ENCODE results near the gene RGS7.
"Not testable (repeated sequence)": the region's sequence is repeated elsewhere in the genome, so short reads cannot be mapped to it uniquely, and the experiment has no call there.

The RGS7 gene

GRCh38 chr1:240762471-240762987, 594.5 kb downstream of the RGS7 start:
- DNase-seq, result not testable (repeated sequence)

DNA sequence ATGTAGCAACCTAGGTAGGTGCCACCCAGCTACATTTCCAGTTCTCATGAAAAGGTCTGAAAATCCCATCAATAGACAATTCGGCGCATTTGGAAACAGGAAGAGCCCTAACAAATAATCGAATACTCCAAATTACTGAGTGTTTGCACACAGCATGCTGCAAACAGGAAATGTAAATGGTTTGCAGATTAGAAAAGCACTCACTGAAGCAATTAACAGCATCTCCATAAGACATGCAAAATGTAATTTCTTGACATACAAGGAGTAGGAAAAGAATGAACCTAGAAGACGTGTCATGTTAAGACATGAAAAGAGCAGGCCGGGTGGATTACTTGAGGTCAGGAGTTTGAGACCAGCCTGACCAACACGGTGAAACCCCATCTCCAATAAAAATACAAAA, 598.2 kb downstream of the RGS7 start:
- not testable (repeated sequence) for DNase-seq

GRCh38 chr1:240758296-240758695, 598.7 kb downstream of the RGS7 start:
- DNase-seq, result no peak

DNA sequence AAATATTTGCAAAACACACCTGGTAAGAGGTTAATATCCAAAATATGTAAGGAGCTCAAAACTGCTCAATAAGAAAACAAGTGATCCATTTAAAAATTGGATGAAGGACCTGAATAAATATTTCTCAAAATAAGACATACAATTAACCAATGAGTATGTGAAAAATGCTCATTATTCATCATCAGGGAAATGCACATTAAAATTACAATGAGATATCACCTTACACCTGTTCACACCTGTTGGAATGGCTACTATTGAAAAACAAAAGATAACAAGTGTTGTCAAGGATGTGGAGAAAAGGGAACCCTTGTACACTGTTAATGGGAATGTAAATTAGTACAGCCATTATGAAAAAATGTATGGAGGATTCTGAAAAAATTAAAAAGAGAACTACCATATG, 609.1 kb downstream of the RGS7 start:
- no peak for DNase-seq

DNA sequence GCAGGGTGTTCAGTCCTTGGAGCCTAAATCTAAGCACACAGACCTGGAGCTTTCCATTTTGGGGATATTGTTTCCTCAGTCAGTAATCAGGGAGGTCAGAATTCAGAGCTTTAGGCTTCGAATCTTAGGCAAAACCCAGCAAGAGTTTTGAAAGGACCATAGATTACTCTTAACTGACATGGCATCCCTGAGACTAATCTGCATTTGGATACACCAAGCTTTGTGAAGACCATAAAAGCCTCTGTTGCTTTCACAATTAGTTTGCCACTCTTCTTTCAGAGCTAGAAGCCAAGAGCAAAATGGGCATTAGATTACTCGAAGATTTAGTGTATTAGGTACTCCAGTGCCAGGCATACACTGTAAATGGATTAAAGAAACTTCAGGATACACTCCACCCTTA, 613.3 kb downstream of the RGS7 start:
- DNase-seq, result no peak

DNA sequence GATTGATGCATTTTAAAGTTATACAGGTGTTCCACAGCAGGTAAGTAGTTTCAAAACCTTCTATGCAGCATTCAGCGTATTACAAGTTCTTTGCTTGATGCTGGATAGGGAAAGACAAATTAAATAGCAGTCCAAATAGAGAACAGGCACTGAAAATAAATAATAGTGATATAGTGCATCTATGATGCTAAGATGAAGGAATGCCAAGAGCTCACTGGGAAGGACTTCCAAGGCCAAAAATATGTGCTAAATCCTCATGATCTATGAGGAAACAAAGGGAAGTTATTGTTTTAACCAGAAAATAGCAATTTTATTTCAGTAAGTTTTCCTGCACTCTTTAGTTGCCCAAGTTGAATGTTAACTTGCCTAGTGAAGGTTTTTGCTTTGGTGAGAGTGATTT, 617.3 kb downstream of the RGS7 start:
- DNase-seq, result no peak

GRCh38 chr1:240739139-240739538, 617.9 kb downstream of the RGS7 start:
- DNase-seq, result no peak

DNA sequence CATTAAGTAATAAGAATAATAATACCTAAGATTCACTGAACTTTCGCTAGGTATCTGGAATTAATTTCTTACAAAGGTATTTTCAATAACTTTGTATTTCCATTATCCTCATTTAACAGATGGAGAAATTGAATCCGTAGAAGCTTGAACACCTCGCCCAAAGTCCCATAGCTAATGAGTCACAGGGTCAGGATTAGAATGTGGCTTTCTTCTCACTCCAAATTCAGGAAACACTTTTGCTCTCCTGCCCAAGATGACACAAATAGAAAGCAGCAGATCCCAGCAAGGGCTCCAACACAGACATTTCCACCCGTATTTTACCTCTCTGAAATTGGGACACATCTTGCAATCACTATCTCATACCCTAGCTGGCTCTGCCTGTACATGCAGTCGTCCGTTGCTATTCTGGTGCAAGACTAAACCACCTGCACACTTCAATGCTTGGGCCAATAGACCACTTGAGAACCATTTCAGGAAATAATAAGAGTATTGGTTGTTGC, 619.2 kb downstream of the RGS7 start:
- DNase-seq, result no peak

GRCh38 chr1:240737298-240737697, 619.7 kb downstream of the RGS7 start:
- DNase-seq, result no peak

- not testable (repeated sequence) for DNase-seq
Observed at GRCh38 chr1:240734705-240735104, 622.3 kb downstream of the RGS7 start.

DNA sequence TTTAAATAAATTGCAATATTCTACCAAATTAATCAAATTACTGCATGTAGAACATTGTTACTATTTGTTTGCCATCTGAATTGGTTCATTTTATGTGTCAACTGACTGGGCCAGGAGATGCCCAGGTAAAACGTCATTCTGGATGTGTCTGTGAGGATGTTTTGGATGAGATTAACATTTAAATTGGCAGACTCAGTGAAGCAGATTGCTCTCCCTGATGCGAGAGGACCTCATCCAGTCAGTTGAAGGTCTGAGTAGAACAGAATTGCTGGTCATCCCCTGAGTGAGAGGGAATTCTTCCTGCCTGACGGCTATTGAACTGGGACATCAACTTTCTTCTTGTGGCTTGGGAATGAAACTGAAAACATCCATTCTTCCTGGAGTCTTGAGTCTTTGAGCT, 623.0 kb downstream of the RGS7 start:
- no peak for DNase-seq

- DNase-seq, result no peak
Observed at GRCh38 chr1:240732390-240732789, 624.6 kb downstream of the RGS7 start.

Data from stimulated activated CD4-positive, alpha-beta T cell treated with anti-CD3 and anti-CD28 coated beads, Interleukin-15, amount 100 ng/mL, for 24 hours (primary cell).